Measurements from ENCODE around the gene SMIM38.

- TF ChIP-seq, protein P1, sequence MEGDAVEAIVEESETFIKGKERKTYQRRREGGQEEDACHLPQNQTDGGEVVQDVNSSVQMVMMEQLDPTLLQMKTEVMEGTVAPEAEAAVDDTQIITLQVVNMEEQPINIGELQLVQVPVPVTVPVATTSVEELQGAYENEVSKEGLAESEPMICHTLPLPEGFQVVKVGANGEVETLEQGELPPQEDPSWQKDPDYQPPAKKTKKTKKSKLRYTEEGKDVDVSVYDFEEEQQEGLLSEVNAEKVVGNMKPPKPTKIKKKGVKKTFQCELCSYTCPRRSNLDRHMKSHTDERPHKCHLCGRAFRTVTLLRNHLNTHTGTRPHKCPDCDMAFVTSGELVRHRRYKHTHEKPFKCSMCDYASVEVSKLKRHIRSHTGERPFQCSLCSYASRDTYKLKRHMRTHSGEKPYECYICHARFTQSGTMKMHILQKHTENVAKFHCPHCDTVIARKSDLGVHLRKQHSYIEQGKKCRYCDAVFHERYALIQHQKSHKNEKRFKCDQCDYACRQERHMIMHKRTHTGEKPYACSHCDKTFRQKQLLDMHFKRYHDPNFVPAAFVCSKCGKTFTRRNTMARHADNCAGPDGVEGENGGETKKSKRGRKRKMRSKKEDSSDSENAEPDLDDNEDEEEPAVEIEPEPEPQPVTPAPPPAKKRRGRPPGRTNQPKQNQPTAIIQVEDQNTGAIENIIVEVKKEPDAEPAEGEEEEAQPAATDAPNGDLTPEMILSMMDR (IDR thresholded peaks at IDR 0.05), result no peak
- TF ChIP-seq, protein P2, sequence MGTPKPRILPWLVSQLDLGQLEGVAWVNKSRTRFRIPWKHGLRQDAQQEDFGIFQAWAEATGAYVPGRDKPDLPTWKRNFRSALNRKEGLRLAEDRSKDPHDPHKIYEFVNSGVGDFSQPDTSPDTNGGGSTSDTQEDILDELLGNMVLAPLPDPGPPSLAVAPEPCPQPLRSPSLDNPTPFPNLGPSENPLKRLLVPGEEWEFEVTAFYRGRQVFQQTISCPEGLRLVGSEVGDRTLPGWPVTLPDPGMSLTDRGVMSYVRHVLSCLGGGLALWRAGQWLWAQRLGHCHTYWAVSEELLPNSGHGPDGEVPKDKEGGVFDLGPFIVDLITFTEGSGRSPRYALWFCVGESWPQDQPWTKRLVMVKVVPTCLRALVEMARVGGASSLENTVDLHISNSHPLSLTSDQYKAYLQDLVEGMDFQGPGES (IDR thresholded peaks at IDR 0.05; ENCODE audit: low read depth, low read length), result no peak
- no peak for TF ChIP-seq EP300 (IDR thresholded peaks at IDR 0.05; ENCODE audit: borderline replicate concordance in 1 of 2, low read depth in 1 of 2, low read length in 1 of 2)
- TF ChIP-seq TEAD4 (IDR thresholded peaks at IDR 0.05; ENCODE audit: borderline replicate concordance, insufficient read depth), result no peak
- no peak for TF ChIP-seq CHD2 (IDR thresholded peaks at IDR 0.05; ENCODE audit: low read length, partially characterized antibody)
- TF ChIP-seq, protein P3, sequence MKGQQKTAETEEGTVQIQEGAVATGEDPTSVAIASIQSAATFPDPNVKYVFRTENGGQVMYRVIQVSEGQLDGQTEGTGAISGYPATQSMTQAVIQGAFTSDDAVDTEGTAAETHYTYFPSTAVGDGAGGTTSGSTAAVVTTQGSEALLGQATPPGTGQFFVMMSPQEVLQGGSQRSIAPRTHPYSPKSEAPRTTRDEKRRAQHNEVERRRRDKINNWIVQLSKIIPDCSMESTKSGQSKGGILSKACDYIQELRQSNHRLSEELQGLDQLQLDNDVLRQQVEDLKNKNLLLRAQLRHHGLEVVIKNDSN (IDR thresholded peaks at IDR 0.05; ENCODE audit: borderline replicate concordance, low read depth), result no peak
- TF ChIP-seq POLR2AphosphoS5 (IDR thresholded peaks at IDR 0.05; ENCODE audit: low read depth, low read length), result no peak
- TF ChIP-seq JUND (IDR thresholded peaks at IDR 0.05), result no peak
- no peak for TF ChIP-seq RAD21 (IDR thresholded peaks at IDR 0.05; ENCODE audit: low read length)
Observed at GRCh38 chr11:69183613-69184012, 27.9 kb downstream of the SMIM38 start.

Measured in SK-N-SH (cell line).